Kidney (tissue), 14 donors: ENCODE data around the gene TTR. TPM values are rescaled to one million over a fixed set of nuclear protein-coding genes. Genes with fewer than 3 reads are reported as not detected.

Experiments used
- DNase-seq, 5 donors: peaks; one replicate each; pipeline ENCODE4 v3.0.0-alpha.2; 2013 to 2020
- FAIRE-seq: peaks from 2 replicates; lab custom pipeline; 2012; peaks lifted over from hg19 to GRCh38; lab: Jason Lieb, UNC
- H3K27ac ChIP-seq, 2 donors: one replicate each; pipeline ENCODE4 v1.7.0; 2013; ENCODE audit warnings: low read depth in 2 of 2, low read length in 2 of 2, inconsistent platforms in 1 of 2
- H3K27me3 ChIP-seq: one replicate; pipeline ENCODE4 v1.7.1; 2013; ENCODE audit warnings: low read length, inconsistent platforms; ENCODE audit not compliant: control insufficient read depth, insufficient read depth
- H3K36me3 ChIP-seq, 3 donors: one replicate each; pipeline versions ENCODE4 v1.7.0 to v1.7.1; 2013; ENCODE audit warnings: low read length in 3 of 3, control low read depth in 1 of 3, inconsistent platforms in 1 of 3; ENCODE audit not compliant: insufficient read depth in 3 of 3, control insufficient read depth in 2 of 3
- H3K4me1 ChIP-seq, 3 donors: one replicate each; pipeline versions ENCODE4 v1.7.0 to v1.7.1; 2013; ENCODE audit warnings: low read length in 3 of 3, inconsistent platforms in 1 of 3, low read depth in 1 of 3; ENCODE audit not compliant: control insufficient read depth in 2 of 3, insufficient read depth in 2 of 3
- H3K4me3 ChIP-seq, 3 donors: one replicate each; pipeline versions ENCODE4 v1.7.0 to v1.8.1; 2013; ENCODE audit warnings: low read length in 3 of 3, control low read depth in 1 of 3, inconsistent platforms in 1 of 3
- H3K9ac ChIP-seq, 3 donors: one replicate each; pipeline versions ENCODE4 v1.7.0 to v1.7.1; 2013; ENCODE audit warnings: low read length in 3 of 3, control low read depth in 1 of 3, inconsistent platforms in 1 of 3
- H3K9me3 ChIP-seq, 3 donors: one replicate each; pipeline versions ENCODE4 v1.7.0 to v1.7.1; 2013; ENCODE audit warnings: low read length in 3 of 3, control low read depth in 1 of 3, inconsistent platforms in 1 of 3; ENCODE audit not compliant: control insufficient read depth in 2 of 3, insufficient read depth in 1 of 3
- CTCF ChIP-seq: IDR thresholded peaks from 3 replicates; pipeline ENCODE4 v1.5.1; 2012; ENCODE audit warnings: mild to moderate bottlenecking, moderate library complexity, borderline replicate concordance; ENCODE audit not compliant: insufficient read depth; ENCODE audit errors: extremely low read depth
- intact Hi-C: fragments of 100-400 bp; cut with DNase I; formaldehyde crosslinking; loops from one replicate; pipeline ENCODE4 v1.11.1; 2022
- polyA plus RNA-seq: library from polyadenylated mRNA; stranded (reverse); fragments of 350-450 nt; fragmentation: Illumina TruSeq; extraction: RNeasy Lipid Tissue Mini Kit (QIAGEN cat#74804); gene quantifications from one replicate; pipeline ENCODE4 v1.2.3, GENCODE V29; 2014; ENCODE audit warnings: low read depth, low replicate concordance; ENCODE audit not compliant: insufficient read depth
- total RNA-seq: library from RNA; stranded (reverse); fragmentation: NEBNext Ultra II Directional; extraction: Animal tissue kit (Norgen Biotek cat#: 25700); gene quantifications from one replicate; pipeline ENCODE4 v1.2.1, GENCODE V29; 2021
- donor health status: control.
- donor health status: control.
- donor health status: control.
- donor health status: control.
- donor health status: control.
- donor health status: DM: yes; HTN: yes; CAD: no.
- donor health status: Normal renal cell carcinoma (clear cell type).

Gene TTR
- total and polyA plus RNA-seq, 2 donors from 2014 or later: 4.4 TPM; not detected in 1

DNA sequence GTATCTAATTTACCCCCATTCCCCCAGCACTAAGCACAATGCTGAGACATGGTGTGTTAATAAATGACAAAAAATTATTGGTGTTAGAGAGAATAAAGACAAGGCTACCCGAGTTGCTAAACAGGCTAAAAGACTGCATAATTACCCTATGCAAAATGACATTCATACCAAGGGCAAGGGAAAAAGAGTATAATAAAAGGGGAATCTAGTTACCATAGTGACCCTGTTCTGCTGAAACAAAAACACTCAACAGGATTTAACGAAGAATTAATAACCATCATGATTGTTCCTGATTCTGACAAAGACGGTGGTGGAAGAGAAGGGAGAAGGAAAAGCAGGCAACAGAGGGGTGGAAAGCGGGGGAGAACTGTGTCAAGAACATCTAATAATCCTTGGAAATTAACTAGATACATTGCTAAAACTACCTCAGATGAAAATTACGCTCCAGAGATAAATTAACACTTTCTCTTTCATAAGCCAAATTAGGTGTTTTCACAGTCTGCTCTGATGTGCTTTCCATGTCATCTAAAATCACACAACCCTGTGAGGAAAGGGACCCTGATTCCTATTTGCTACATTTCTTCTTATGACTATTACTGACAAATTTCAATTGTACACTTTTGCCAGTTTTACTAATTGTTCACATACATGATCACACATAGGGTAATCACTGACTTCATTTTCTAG is 25.5 kb downstream of the TTR start:
- intact Hi-C loops: no loop called here
- TF ChIP-seq CTCF: no peak
- no peak overlapping the region for H3K4me3 ChIP-seq
- no peak overlapping the region for H3K27ac ChIP-seq
- no peaks in the 10 kb centered on the region for H3K4me1 ChIP-seq
- no peaks in the 10 kb centered on the region for H3K36me3 ChIP-seq
- no peaks in the 10 kb centered on the region for H3K27me3 ChIP-seq
- H3K9me3 ChIP-seq: no peaks in the 10 kb centered on the region
- H3K9ac ChIP-seq: no peak overlapping the region
- DNase-seq: no peak
- no peak for FAIRE-seq

DNA sequence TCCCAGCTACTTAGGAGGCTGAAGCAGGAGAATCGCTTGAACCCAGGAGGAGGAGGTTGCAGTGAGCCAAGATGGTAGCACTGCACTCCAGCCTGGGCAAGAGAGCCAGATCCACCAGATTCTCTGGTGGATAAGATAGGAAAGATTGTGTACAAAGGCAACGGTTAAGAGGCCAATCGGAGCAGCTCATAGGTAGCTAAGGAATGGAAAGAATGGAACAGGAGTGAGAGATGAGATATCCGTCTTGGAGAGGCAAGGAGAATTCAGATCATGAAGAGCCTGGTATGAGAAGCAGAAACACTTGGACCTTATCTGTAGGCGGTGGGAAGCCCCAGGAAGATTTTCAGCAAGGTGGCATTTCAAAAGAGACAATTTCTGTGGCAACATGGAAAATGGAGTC is 27.1 kb downstream of the TTR start:
- Histone ChIP-seq H3K4me3 (no peak overlapping the region), H3K4me1 (no peaks in the 10 kb centered on the region), H3K27ac (no peak overlapping the region), H3K27me3 (no peaks in the 10 kb centered on the region), H3K36me3 (no peaks in the 10 kb centered on the region), H3K9ac (no peak overlapping the region), H3K9me3 (no peaks in the 10 kb centered on the region)
- DNase-seq (no peak), FAIRE-seq (no peak)
- no peak for TF ChIP-seq CTCF
- intact Hi-C loops: no loop called here

- DNase-seq: no peak
- FAIRE-seq: no peak
- Histone ChIP-seq H3K9me3 (no peaks in the 10 kb centered on the region), H3K4me1 (no peaks in the 10 kb centered on the region), H3K27ac (no peak overlapping the region), H3K36me3 (no peaks in the 10 kb centered on the region), H3K4me3 (no peak overlapping the region), H3K9ac (no peak overlapping the region), H3K27me3 (no peaks in the 10 kb centered on the region)
- no peak for TF ChIP-seq CTCF
- intact Hi-C loops: no loop called here
These were observed 27.6 kb downstream of the TTR start for GRCh38 chr18:31619291-31619690.
